Neural cell (in vitro differentiated cells): ENCODE data around the gene MARK3. TPM values are rescaled to one million over a fixed set of nuclear protein-coding genes. Genes with fewer than 3 reads are reported as not detected.

ENCODE experiments used
- H2AFZ ChIP-seq: fragments of 200-600, 300-800 bp; sonication (generic), shearing (Covaris generic); 2 replicates; pipeline ENCODE4 v1.6.0; 2014; ENCODE audit warnings: low read depth, mild to moderate bottlenecking, antibody characterized with exemption, low read length, moderate library complexity
- H3F3A ChIP-seq: fragments of 200-600 bp; shearing (Covaris generic); 2 replicates; pipeline ENCODE4 v1.6.1; 2016; ENCODE audit warnings: mild to moderate bottlenecking, moderate library complexity, mixed read lengths, antibody characterized with exemption, low read length; ENCODE audit not compliant: insufficient read depth, poor library complexity, severe bottlenecking
- H3K27ac ChIP-seq: fragments of 200-600, 300-800 bp; sonication (generic), shearing (Covaris generic); 2 replicates; pipeline ENCODE4 v1.5.1; 2014; ENCODE audit warnings: mild to moderate bottlenecking, low read length, moderate library complexity
- H3K27me3 ChIP-seq: fragments of 300-800, 200-600 bp; sonication (generic), shearing (Covaris generic); 2 replicates; pipeline ENCODE4 v1.6.0; 2014; ENCODE audit warnings: mild to moderate bottlenecking, low read depth, low read length, moderate library complexity; ENCODE audit not compliant: insufficient read depth
- H3K36me3 ChIP-seq: fragments of 300-800, 200-600 bp; sonication (generic), shearing (Covaris generic); 2 replicates; pipeline ENCODE4 v1.5.1; 2014; ENCODE audit warnings: mild to moderate bottlenecking, antibody characterized with exemption, low read length, moderate library complexity; ENCODE audit not compliant: insufficient read depth
- H3K4me2 ChIP-seq: fragments of 300-800, 200-600 bp; sonication (generic), shearing (Covaris generic); 2 replicates; pipeline ENCODE4 v1.6.0; 2014; ENCODE audit warnings: mild to moderate bottlenecking, low read length
- H3K4me3 ChIP-seq: fragments of 300-800, 200-600 bp; sonication (generic), shearing (Covaris generic); 2 replicates; pipeline ENCODE4 v1.5.1; 2014; ENCODE audit warnings: mild to moderate bottlenecking, low read length, moderate library complexity
- H3K79me2 ChIP-seq: fragments of 200-600 bp; shearing (Covaris generic); replicated peaks from 2 replicates; pipeline ENCODE4 v1.6.0; 2014; ENCODE audit warnings: mild to moderate bottlenecking, low read length, moderate library complexity; ENCODE audit not compliant: insufficient read depth
- H3K9ac ChIP-seq: fragments of 300-800, 200-600 bp; sonication (generic), shearing (Covaris generic); 2 replicates; pipeline ENCODE4 v1.6.1; 2016; ENCODE audit warnings: mild to moderate bottlenecking, low read length, mixed read lengths
- H3K9me2 ChIP-seq: fragments of 200-600 bp; shearing (Covaris generic); 2 replicates; pipeline ENCODE4 v1.6.1; 2016; ENCODE audit warnings: mild to moderate bottlenecking, low read length, mixed read lengths; ENCODE audit not compliant: insufficient read depth
- H3K9me3 ChIP-seq: fragments of 200-600, 300-800 bp; sonication (generic), shearing (Covaris generic); 2 replicates; pipeline ENCODE4 v1.6.1; 2016; ENCODE audit warnings: mild to moderate bottlenecking, mixed run types, low read length, moderate library complexity, mixed read lengths
- H4K20me1 ChIP-seq: fragments of 200-600 bp; shearing (Covaris generic); 2 replicates; pipeline ENCODE4 v1.6.1; 2016; ENCODE audit warnings: mild to moderate bottlenecking, mixed run types; ENCODE audit not compliant: insufficient read depth
- CTCF ChIP-seq: fragments of 450-650 bp; IDR thresholded peaks from 2 replicates; pipeline ENCODE4 v1.5.1; 2014; ENCODE audit warnings: antibody characterized with exemption, mild to moderate bottlenecking, moderate library complexity; ENCODE audit not compliant: poor library complexity, severe bottlenecking
- EP300 ChIP-seq: fragments of 450-650 bp; conservative IDR thresholded peaks from 2 replicates; pipeline ENCODE4 v1.6.1; 2014; ENCODE audit warnings: antibody characterized with exemption, mild to moderate bottlenecking, moderate library complexity; ENCODE audit not compliant: poor library complexity, severe bottlenecking
- EZH2 ChIP-seq: fragments of 200-600, 300-800 bp; shearing (Covaris generic), sonication (generic); IDR thresholded peaks from 2 replicates; pipeline ENCODE4 v1.6.1; 2014; ENCODE audit warnings: antibody characterized with exemption, low read length, borderline replicate concordance, mild to moderate bottlenecking; ENCODE audit not compliant: insufficient read depth, poor library complexity, severe bottlenecking
- MXI1 ChIP-seq: fragments of 450-650 bp; conservative IDR thresholded peaks from 2 replicates; pipeline ENCODE4 v1.6.1; 2014; ENCODE audit warnings: antibody characterized with exemption, mild to moderate bottlenecking; ENCODE audit not compliant: poor library complexity, severe bottlenecking
- POLR2AphosphoS5 ChIP-seq: IDR thresholded peaks from 2 replicates; pipeline ENCODE4 v1.6.1; 2012
- RAD21 ChIP-seq: fragments of 450-650 bp; conservative IDR thresholded peaks from 2 replicates; pipeline ENCODE4 v1.6.1; 2014; ENCODE audit warnings: antibody characterized with exemption, mild to moderate bottlenecking, moderate library complexity
- SMC3 ChIP-seq: fragments of 450-650 bp; conservative IDR thresholded peaks from 2 replicates; pipeline ENCODE4 v1.6.1; 2014; ENCODE audit warnings: antibody characterized with exemption, mild to moderate bottlenecking, moderate library complexity; ENCODE audit not compliant: poor library complexity
- TAF1 ChIP-seq: IDR thresholded peaks from 2 replicates; pipeline ENCODE4 v1.6.1; 2012; ENCODE audit warnings: low read depth
- polyA plus RNA-seq: library from polyadenylated mRNA; depleted of rRNA; stranded (reverse); fragments of >200 nt; gene quantifications from 2 replicates; pipeline ENCODE4 v1.2.3, GENCODE V29; 2014
- TF ChIP-seq, protein P1 (sequence below): IDR thresholded peaks from 2 replicates; pipeline ENCODE4 v1.6.1; 2012; ENCODE audit warnings: borderline replicate concordance

MARK3 gene
- polyA plus RNA-seq, 1 donor from 2014 or later: 158 TPM

DNA sequence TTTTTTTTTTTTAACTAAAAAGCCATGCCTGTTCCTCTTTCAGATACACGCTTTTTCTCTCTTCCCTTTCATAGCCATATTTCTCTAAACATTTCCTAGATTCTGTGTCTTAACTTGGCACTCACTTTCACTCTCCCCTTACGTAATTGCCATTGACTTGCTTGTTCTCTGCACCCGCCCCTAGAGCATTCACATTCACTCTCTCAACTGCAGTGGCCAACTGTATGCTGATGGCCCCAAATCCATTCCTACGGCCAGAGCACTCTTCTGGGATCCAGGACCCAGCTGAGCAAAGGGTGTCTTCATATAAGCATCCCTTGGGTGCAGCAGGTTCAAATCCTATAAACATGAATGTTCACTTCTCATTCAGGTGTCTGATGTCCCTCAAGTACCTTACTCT, 77.9 kb downstream of the MARK3 start:
- Histone ChIP-seq H3K27ac (no peak overlapping the region), H3K27me3 (no peaks in the 10 kb centered on the region), H3K36me3 (peaks cover 7% of the 10 kb centered on the region), H2AFZ (no peak overlapping the region), H3K4me3 (no peak overlapping the region), H3K9me3 (no peaks in the 10 kb centered on the region), H3K79me2 (peaks cover 4% of the 10 kb centered on the region), H4K20me1 (no peaks in the 10 kb centered on the region), H3K9me2 (no peaks in the 10 kb centered on the region), H3K9ac (no peak overlapping the region), H3F3A (no peaks in the 10 kb centered on the region), H3K4me2 (no peak overlapping the region)
- TF ChIP-seq POLR2AphosphoS5 (no peak), MXI1 (no peak), CTCF (no peak), RAD21 (no peak), SMC3 (no peak), TAF1 (no peak), EZH2 (no peak), EP300 (no peak)
- TF ChIP-seq, protein P1, sequence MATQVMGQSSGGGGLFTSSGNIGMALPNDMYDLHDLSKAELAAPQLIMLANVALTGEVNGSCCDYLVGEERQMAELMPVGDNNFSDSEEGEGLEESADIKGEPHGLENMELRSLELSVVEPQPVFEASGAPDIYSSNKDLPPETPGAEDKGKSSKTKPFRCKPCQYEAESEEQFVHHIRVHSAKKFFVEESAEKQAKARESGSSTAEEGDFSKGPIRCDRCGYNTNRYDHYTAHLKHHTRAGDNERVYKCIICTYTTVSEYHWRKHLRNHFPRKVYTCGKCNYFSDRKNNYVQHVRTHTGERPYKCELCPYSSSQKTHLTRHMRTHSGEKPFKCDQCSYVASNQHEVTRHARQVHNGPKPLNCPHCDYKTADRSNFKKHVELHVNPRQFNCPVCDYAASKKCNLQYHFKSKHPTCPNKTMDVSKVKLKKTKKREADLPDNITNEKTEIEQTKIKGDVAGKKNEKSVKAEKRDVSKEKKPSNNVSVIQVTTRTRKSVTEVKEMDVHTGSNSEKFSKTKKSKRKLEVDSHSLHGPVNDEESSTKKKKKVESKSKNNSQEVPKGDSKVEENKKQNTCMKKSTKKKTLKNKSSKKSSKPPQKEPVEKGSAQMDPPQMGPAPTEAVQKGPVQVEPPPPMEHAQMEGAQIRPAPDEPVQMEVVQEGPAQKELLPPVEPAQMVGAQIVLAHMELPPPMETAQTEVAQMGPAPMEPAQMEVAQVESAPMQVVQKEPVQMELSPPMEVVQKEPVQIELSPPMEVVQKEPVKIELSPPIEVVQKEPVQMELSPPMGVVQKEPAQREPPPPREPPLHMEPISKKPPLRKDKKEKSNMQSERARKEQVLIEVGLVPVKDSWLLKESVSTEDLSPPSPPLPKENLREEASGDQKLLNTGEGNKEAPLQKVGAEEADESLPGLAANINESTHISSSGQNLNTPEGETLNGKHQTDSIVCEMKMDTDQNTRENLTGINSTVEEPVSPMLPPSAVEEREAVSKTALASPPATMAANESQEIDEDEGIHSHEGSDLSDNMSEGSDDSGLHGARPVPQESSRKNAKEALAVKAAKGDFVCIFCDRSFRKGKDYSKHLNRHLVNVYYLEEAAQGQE: no peak

DNA sequence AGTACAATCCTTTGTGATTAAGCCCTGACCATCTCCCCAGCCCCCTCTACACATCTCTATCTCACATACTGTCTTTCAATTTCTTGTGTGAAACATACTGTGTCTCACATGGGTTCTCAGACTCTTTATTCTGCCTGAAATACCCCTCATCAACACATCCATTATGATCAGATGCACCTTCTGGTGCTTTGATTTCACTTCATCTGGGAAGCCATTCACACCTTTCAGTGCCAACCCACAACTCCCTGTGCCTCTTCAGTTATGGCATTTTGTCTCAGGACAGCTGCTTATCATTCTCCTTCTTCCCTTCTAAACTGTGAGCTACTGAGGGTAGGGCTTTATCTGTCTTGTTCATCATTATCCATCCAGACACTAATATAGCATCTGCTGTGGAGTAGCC, 78.6 kb downstream of the MARK3 start:
- no peaks in the 10 kb centered on the region for H3K9me2 ChIP-seq
- H3K27ac ChIP-seq: no peak overlapping the region
- no peak overlapping the region for H2AFZ ChIP-seq
- no peaks in the 10 kb centered on the region for H3F3A ChIP-seq
- H3K79me2 ChIP-seq: peaks cover 4% of the 10 kb centered on the region
- H3K36me3 ChIP-seq: peaks cover 7% of the 10 kb centered on the region
- no peak for TF ChIP-seq POLR2AphosphoS5
- no peak for TF ChIP-seq MXI1
- no peak for TF ChIP-seq TAF1
- TF ChIP-seq, protein P1: no peak
- TF ChIP-seq EP300: no peak
- TF ChIP-seq RAD21: no peak
- TF ChIP-seq SMC3: no peak
- TF ChIP-seq EZH2: no peak
- no peak for TF ChIP-seq CTCF
- H3K9me3 ChIP-seq: no peaks in the 10 kb centered on the region
- H4K20me1 ChIP-seq: no peaks in the 10 kb centered on the region
- no peak overlapping the region for H3K9ac ChIP-seq
- no peaks in the 10 kb centered on the region for H3K27me3 ChIP-seq
- H3K4me2 ChIP-seq: no peak overlapping the region
- H3K4me3 ChIP-seq: no peak overlapping the region
